Heart left ventricle (tissue), 16 donors: ENCODE data around the gene ERBB4. TPM values are rescaled to one million over a fixed set of nuclear protein-coding genes. Genes with fewer than 3 reads are reported as not detected.
A peak's percentile ranks its signal among the peaks of the same experiment; 100 is the strongest.

ENCODE experiments used
- ATAC-seq, 4 donors: fragments of 200-7000 bp; cut with Tn5 transposase; one replicate each; pipeline ENCODE4 v1.9.1; 2020 to 2022; ENCODE audit warnings: moderate library complexity in 4 of 4, mild to moderate bottlenecking in 3 of 4, moderate number of reproducible peaks in 1 of 4
- DNase-seq, 5 donors: peaks; one replicate each; pipeline ENCODE4 v3.0.0-alpha.2; 2020
- H3K27ac ChIP-seq, 12 donors: fragments of 200-600 bp; sonication (generic) in 4 of 12; one replicate each; pipeline versions ENCODE4 v1.5.0 to v1.8.0; 2016 to 2022; ENCODE audit warnings: mild to moderate bottlenecking in 2 of 12
- H3K27me3 ChIP-seq, 9 donors: fragments of 200-600 bp; sonication (generic) in 2 of 9; one replicate each; pipeline versions ENCODE4 v1.5.1 to v1.8.0; 2016 to 2022; ENCODE audit warnings: mild to moderate bottlenecking in 3 of 9
- H3K36me3 ChIP-seq, 9 donors: fragments of 200-600 bp; sonication (generic) in 2 of 9; one replicate each; pipeline versions ENCODE4 v1.5.0 to v1.8.0; 2018 to 2022; ENCODE audit warnings: mild to moderate bottlenecking in 2 of 9
- H3K4me1 ChIP-seq, 12 donors: fragments of 200-600 bp; sonication (generic) in 4 of 12; one replicate each; pipeline versions ENCODE4 v1.5.0 to v1.8.0; 2016 to 2022; ENCODE audit warnings: mild to moderate bottlenecking in 3 of 12
- H3K4me3 ChIP-seq, 12 donors: fragments of 200-600 bp; sonication (generic) in 4 of 12; one replicate each; pipeline versions ENCODE4 v1.5.0 to v1.8.0; 2017 to 2022; ENCODE audit warnings: mild to moderate bottlenecking in 9 of 12, moderate library complexity in 4 of 12
- H3K9me3 ChIP-seq, 12 donors: fragments of 200-600 bp; sonication (generic) in 4 of 12; one replicate each; pipeline versions ENCODE4 v1.5.0 to v1.8.0; 2016 to 2022; ENCODE audit warnings: mild to moderate bottlenecking in 1 of 12
- POLR2A ChIP-seq, 2 donors: fragments of 450-650 bp; IDR thresholded peaks; one replicate each; pipeline ENCODE4 v1.6.1; 2017; ENCODE audit warnings: antibody characterized with exemption in 2 of 2, mild to moderate bottlenecking in 2 of 2, moderate library complexity in 2 of 2
- WGBS, 4 donors: extraction: QIAGEN DNeasy Blood & Tissue Kit in 2 of 4; methylation state at CpG; one replicate each; pipeline versions ENCODE4 v1.1.5 to v1.1.7; 2013 to 2018; 5-methylcytosine and 5-hydroxymethylcytosine counted together
- intact Hi-C, 10 donors: fragments of 100-400 bp; cut with DNase I; formaldehyde crosslinking; loops; one replicate each; pipeline versions ENCODE4 v1.11.1 to v1.14.2; 2022
- polyA plus RNA-seq, 2 donors: library from polyadenylated mRNA; stranded (reverse); fragments of 200-250 nt; gene quantifications; one replicate each; pipeline ENCODE4 v1.2.3, GENCODE V29; 2013
- total RNA-seq, 9 donors: library from RNA; depleted of rRNA in 2 of 9; stranded (reverse); fragments of >200 nt in 2 of 9; fragmentation: NEBNext Ultra II Directional in 3 of 9; extraction: Animal tissue kit (Norgen Biotek cat#: 25700) in 3 of 9; gene quantifications; one replicate each; pipeline versions ENCODE4 v1.1.0 to v1.2.4, GENCODE V29; 2016 to 2023
- TF ChIP-seq, protein P1 (sequence below), 12 donors: fragments of 200-600 bp; sonication (generic) in 4 of 12; IDR thresholded peaks; one replicate each; pipeline versions ENCODE4 v1.5.0 to v1.8.0; 2018 to 2022; ENCODE audit warnings: antibody characterized with exemption in 12 of 12, mild to moderate bottlenecking in 5 of 12
- donor health status: ischemic (EF 13 %, LVEDD 7.1; RV severe dilation, severe dysfunction).
- donor health status: healthy with polysubstance abuse.
- donor health status: DM: no; HTN: yes; CAD: no.
- donor health status: DM: no; HTN: no; CAD: no.
- donor health status: ischemic (EF 25% LVEDD 6.9; RV normal size, moderate dysfunction).
- donor health status: ischemic (EF 25% LVEDD 5.7; RV mildly dilated, moderate dysfunction).
- donor health status: healthy.
- donor health status: DM: yes; HTN: yes; CAD: no.
- donor health status: ischemic (EF 35%, LVEDD 5.7; RV mildly dilated, moderate dysfunction).
- donor health status: nonischemic (EF 11% LVEDD 7.7; RV severe dilation, severe dysfunction).
- donor health status: DM: yes; HTN: yes; CAD: no.
- donor health status: PGD.
- donor health status: ischemic (EF 29% LVEDD 5.4; RV normal size, mild dysfunction).
- donor health status: nonischemic (EF 23%, LVEDD 6.1; RV moderate dilation, normal function).

Gene ERBB4
- total and polyA plus RNA-seq, 11 donors, result 1.3 to 29.5 (median 11.7) TPM

DNA sequence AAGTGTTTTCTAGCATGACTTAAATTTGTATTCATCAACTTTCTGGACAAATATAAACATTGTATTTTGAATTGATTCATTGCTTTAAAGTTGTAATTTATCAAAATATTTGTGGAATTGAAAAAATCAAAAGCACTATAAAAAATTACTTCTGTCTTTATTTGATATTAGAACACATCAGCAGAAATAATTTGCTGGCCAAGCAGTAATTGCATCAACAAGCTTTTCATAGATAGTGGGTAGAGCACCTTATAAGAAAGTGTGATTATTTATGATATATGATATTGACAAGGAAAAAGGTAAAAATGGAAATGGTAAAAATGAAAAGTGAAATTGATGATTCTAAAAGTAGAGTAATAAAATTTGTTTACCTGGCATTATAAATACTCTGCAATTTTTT lies 1121.1 kb downstream of the ERBB4 start:
- H3K9me3 ChIP-seq, result peaks cover 0 to 7% (median 0%) of the 10 kb centered on the region in 12 donors
- H3K4me3 ChIP-seq, result no peak overlapping the region
- intact Hi-C loops, result no loop called here
- H3K27me3 ChIP-seq, result no peaks in the 10 kb centered on the region
- H3K36me3 ChIP-seq, result no peaks in the 10 kb centered on the region
- ATAC-seq, result no peak
- no peak for TF ChIP-seq POLR2A (IDR thresholded peaks at IDR 0.05)
- TF ChIP-seq, protein P1, sequence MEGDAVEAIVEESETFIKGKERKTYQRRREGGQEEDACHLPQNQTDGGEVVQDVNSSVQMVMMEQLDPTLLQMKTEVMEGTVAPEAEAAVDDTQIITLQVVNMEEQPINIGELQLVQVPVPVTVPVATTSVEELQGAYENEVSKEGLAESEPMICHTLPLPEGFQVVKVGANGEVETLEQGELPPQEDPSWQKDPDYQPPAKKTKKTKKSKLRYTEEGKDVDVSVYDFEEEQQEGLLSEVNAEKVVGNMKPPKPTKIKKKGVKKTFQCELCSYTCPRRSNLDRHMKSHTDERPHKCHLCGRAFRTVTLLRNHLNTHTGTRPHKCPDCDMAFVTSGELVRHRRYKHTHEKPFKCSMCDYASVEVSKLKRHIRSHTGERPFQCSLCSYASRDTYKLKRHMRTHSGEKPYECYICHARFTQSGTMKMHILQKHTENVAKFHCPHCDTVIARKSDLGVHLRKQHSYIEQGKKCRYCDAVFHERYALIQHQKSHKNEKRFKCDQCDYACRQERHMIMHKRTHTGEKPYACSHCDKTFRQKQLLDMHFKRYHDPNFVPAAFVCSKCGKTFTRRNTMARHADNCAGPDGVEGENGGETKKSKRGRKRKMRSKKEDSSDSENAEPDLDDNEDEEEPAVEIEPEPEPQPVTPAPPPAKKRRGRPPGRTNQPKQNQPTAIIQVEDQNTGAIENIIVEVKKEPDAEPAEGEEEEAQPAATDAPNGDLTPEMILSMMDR (IDR thresholded peaks at IDR 0.05), result no peak
- DNase-seq, result no peak
- H3K27ac ChIP-seq, result no peak overlapping the region
- H3K4me1 ChIP-seq, result no peaks in the 10 kb centered on the region

DNA sequence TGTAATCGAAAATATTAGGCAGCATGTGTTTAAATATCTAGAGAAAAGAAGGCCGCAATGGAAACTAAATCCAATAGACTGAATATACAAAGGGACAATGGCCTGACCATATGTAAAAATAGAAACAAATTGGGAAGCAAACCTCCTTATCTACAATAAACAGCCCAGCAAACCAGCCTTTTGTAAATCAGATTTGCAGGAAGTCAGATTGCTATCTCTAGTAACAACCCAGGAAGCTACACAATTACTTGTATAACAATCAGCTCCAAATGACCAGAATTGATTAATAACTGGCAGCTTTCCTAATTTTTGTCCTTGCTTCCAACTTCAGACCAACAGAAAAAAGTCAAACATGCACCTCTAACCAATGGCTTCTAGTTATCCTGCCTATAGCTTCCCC lies 1122.2 kb downstream of the ERBB4 start:
- no peak for ATAC-seq
- H3K27me3 ChIP-seq, result no peaks in the 10 kb centered on the region
- H3K4me1 ChIP-seq, result no peaks in the 10 kb centered on the region
- intact Hi-C loops, result no loop called here
- WGBS, 4 donors, result 83 to 88% (median 85%) methylated on average over 2 of the region's 2 CpGs
- TF ChIP-seq POLR2A (IDR thresholded peaks at IDR 0.05), result no peak
- TF ChIP-seq, protein P1 (IDR thresholded peaks at IDR 0.05), result no peak
- DNase-seq, result no peak
- no peaks in the 10 kb centered on the region for H3K36me3 ChIP-seq
- H3K4me3 ChIP-seq, result no peak overlapping the region
- H3K27ac ChIP-seq, result no peak overlapping the region
- H3K9me3 ChIP-seq, result peaks cover 0 to 7% (median 0%) of the 10 kb centered on the region in 12 donors

DNA sequence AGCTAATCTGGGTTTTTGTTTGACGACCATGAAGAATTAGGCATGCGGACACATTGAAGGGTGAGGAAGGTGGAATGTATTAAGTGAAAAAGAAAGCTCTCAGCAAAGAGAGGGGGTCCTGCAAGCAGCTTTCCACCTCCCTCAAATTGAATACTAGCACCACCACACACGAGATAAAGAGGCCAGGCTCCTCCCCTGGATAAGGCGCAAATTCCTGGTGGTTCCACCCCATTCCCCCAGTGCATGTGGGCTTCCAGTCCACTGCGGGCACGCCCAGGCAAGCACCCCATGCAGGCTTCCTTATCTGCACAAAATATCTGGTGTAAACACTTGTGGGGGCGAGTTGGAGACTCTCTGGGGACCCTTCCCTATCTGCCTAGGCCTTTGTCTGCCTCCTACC lies 1124.9 kb downstream of the ERBB4 start:
- TF ChIP-seq, protein P1 (IDR thresholded peaks at IDR 0.05), result no peak
- no peak for TF ChIP-seq POLR2A (IDR thresholded peaks at IDR 0.05)
- intact Hi-C loops, result no loop called here
- Histone ChIP-seq H3K4me1 (no peaks in the 10 kb centered on the region), H3K36me3 (no peaks in the 10 kb centered on the region), H3K27me3 (no peaks in the 10 kb centered on the region), H3K27ac (no peak overlapping the region), H3K4me3 (no peak overlapping the region), H3K9me3 (peaks cover 0 to 7% (median 0%) of the 10 kb centered on the region in 12 donors)
- ATAC-seq (no peak), DNase-seq (no peak)
- 67 to 86% (median 75%) methylated on average over 7 of the region's 7 CpGs for WGBS, 4 donors

DNA sequence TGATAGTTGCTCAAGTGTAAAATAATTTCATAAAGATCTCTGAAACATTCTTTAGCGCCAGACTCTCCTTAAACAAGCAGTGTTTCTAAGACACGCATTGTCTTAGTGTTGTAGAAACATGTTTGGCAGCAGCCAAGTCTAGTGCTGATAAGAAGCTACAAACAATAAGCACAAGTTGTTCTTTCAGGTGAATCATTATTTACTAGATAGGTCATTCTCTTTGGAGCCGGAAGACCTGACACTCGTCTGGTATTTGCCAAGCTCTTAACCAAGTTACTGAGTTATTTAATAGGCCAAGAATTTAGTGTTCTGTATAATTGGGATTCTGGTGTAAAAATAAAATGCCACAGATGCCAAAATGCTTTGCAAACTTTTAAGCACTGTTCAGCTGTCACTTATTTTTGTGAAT lies 1130.1 kb downstream of the ERBB4 start:
- intact Hi-C loops, result no loop called here
- H3K4me3 ChIP-seq, result no peak overlapping the region
- H3K27me3 ChIP-seq, result no peaks in the 10 kb centered on the region
- H3K36me3 ChIP-seq, result no peaks in the 10 kb centered on the region
- no peaks in the 10 kb centered on the region for H3K4me1 ChIP-seq
- 15 to 25% (median 19%) methylated on average over 4 of the region's 4 CpGs for WGBS, 4 donors
- no peaks in the 10 kb centered on the region for H3K9me3 ChIP-seq
- ATAC-seq, result peak in 3 of 4 donors; percentile 53 to 86 (median 58)
- H3K27ac ChIP-seq, result peak overlapping the region in 1 of 12 donors; percentile 15
- DNase-seq, result no peak
- TF ChIP-seq POLR2A (IDR thresholded peaks at IDR 0.05), result no peak
- TF ChIP-seq, protein P1 (IDR thresholded peaks at IDR 0.05), result no peak
